SU-DHL-6 (cell line): ENCODE measurements around the gene PHF1.

ENCODE experiments used
- EZH2phosphoT487 ChIP-seq: fragments of 200-600 bp; sonication (generic), shearing (Covaris generic); conservative IDR thresholded peaks from 2 replicates; pipeline ENCODE4 v1.6.1; 2018; ENCODE audit warnings: mild to moderate bottlenecking, antibody characterized with exemption, low read length, moderate library complexity, mixed read lengths
- TF ChIP-seq, protein P1 (sequence below): fragments of 200-600 bp; sonication (generic); IDR thresholded peaks from one replicate; pipeline ENCODE4 v1.5.1; 2017; ENCODE audit warnings: antibody characterized with exemption, mild to moderate bottlenecking, low read length, moderate library complexity; ENCODE audit not compliant: insufficient read depth, poor library complexity, severe bottlenecking

- TF ChIP-seq, protein P1, sequence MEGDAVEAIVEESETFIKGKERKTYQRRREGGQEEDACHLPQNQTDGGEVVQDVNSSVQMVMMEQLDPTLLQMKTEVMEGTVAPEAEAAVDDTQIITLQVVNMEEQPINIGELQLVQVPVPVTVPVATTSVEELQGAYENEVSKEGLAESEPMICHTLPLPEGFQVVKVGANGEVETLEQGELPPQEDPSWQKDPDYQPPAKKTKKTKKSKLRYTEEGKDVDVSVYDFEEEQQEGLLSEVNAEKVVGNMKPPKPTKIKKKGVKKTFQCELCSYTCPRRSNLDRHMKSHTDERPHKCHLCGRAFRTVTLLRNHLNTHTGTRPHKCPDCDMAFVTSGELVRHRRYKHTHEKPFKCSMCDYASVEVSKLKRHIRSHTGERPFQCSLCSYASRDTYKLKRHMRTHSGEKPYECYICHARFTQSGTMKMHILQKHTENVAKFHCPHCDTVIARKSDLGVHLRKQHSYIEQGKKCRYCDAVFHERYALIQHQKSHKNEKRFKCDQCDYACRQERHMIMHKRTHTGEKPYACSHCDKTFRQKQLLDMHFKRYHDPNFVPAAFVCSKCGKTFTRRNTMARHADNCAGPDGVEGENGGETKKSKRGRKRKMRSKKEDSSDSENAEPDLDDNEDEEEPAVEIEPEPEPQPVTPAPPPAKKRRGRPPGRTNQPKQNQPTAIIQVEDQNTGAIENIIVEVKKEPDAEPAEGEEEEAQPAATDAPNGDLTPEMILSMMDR, result no peak
- no peak for TF ChIP-seq EZH2phosphoT487
Observed at GRCh38 chr6:33372526-33373123, 38.2 kb upstream of the PHF1 start.
